ENCODE results near the gene LRRC23.
"Not testable (repeated sequence)": the region's sequence is repeated elsewhere in the genome, so short reads cannot be mapped to it uniquely, and the experiment has no call there.

LRRC23 gene

GRCh38 chr12:6872073-6873048, 32.3 kb upstream of the LRRC23 start:
- peak; percentile 62 for DNase-seq

DNA sequence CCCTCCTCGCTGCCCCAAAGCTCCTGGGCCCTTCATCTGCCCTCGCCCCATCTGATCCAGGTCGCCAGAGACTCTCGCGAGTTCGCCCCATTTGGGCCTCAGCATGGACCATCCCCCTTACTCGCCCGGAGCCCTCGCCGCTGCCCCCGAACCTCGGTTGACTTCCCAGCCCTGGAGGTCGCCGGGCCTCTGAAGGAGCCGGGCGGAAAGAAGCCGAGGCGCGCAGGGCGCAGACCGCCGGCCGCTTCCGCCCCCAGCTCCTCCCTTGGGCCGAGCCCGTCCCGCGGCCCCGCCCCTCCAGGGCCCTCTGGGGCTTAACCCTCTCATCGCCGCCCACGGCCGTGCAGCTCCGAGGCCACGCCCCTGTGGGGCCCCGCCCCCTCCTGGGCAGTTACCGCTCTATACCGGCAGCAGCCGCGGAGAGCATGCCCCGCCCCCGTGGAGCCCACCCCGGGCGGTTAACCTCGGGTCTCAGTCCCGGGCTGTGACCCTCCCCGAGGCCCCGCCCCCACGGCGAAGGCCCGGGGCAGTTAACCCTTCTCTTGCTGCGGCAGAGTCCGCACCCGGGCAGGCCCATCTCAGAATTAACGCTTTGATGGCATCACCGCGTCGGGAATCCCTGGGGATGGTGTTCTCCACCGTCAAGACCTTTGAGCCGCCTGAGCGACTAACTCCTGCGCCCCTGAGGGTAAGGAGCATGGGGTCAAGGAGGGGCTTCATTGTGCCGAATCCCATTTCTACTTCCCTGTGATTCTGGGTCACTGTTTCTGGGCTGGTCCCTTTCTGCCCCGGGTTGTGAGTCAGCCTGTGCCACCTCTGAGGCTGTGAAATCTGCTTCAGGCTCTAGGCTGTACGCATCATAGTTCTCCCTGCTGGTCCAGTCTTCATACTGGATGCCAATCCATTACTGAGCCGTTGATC, 31.3 kb upstream of the LRRC23 start, which contains the start of gene SPSB2:
Gene SPSB2 (minus strand): TSS at position 210 of the 921 bp plus-strand sequence. CDS start 402 bp downstream, outside the sequence.
- peak; percentile 86 for DNase-seq

DNA sequence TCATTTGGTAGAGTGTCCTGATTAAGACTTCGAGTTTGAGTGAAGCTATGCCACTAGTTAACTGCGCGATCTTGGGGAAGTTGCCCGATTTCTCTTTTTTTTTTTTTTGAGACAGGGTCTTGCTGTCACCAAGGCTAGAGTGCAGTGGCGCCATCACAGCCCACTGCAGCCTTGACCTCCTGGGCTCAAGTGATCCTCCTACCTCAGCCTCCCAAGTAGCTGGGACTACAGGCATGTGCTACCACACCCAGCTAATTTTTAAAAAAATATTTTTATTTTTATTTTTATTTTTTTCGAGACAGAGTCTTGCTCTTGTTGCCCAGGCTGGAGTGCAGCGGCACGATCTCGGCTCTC, 30.6 kb upstream of the LRRC23 start:
- DNase-seq, result not testable (repeated sequence)

DNA sequence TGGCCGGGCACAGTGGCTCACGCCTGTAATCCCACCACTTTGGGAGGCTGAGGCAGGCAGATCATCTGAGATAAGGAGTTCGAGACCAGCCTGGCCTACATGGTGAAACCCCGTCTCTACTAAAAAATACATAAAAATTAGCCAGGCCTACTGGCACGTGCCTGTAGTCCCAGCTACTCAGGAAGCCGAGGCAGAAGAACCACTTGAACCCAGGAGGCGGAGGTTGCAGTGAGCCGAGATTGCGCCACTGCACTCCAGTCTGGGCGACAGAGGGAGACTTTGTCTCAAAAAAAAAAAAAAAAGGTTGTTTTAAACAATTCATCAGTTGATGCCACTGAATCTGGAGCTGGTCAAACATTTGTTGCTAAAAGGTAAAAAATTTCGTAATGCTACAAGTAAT, 24.8 kb upstream of the LRRC23 start:
- DNase-seq, result not testable (repeated sequence)

GRCh38 chr12:6883252-6883651, 21.4 kb upstream of the LRRC23 start:
- no peak for DNase-seq

DNA sequence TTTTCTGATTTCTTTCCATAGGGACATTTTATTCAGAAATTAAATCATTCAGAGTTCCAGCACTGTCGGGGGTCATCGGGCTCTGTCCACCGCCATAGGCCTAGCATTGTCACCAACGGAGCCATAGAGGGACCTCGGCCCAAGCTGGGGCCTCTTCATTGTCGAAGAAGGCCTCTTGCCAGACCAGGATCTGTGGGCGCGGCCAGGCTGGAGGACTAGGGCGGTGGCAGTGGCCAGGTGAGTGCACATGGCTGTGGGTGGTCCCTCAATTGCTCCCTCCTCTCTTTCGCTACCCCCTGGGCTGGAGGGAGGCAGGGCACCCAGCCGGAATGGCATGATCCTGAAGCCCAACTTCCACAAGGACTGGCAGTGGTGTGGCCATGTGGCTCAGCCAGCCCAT, 20.9 kb upstream of the LRRC23 start:
- no peak for DNase-seq

DNA sequence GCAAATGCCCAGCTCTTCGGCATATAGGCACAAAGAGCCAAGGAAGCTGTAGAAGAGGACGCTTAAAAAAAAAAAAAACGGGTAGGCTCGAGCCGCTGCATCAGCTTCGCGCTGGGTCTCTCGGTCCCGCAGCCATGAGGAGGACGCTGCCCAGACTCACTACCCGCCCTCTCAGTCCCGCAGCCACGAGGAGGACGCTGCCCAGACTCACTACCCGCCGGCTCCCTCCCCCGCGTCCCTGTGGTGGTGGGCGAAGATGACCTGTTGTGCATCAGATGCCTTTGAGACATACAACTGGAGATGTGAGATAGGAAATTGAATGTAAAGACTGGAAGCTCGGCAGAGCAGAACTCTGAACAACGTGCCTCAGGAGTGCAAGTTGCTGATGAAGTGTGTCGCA, 20.1 kb upstream of the LRRC23 start:
- DNase-seq, result no peak

DNA sequence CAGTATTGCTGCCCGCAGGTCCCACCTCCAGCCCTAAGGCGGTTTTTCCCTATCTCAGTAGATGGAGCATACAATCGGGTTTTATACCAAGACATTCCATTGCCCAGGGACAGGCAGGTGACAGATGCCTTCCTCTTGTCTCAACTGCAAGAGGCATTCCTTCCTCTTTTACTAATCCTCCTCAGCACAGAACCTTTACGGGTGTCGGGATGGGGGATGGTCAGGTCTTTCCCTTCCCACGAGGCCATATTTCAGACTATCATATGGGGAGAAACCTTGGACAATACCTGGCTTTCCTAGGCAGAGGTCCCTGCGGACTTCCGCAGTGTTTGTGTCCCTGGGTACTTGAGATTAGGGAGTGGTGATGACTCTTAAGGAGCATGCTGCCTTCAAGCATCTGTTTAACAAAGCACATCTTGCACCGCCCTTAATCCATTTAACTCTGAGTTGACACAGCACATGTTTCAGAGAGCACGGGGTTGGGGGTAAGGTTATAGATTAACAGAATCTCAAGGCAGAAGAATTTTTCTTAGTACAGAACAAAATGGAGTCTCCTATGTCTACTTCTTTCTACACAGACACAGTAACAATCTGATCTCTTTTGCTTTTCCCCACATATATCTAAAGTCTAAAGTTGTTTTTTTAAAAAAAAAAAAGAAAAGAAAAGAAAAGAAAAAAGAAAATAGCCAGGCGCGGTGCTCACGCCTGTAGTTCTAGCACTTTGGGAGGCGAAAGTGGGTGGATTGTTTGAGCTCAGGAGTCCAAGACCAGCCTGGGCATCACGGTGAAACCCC, 18.2 kb upstream of the LRRC23 start:
- not testable (repeated sequence) for DNase-seq

DNA sequence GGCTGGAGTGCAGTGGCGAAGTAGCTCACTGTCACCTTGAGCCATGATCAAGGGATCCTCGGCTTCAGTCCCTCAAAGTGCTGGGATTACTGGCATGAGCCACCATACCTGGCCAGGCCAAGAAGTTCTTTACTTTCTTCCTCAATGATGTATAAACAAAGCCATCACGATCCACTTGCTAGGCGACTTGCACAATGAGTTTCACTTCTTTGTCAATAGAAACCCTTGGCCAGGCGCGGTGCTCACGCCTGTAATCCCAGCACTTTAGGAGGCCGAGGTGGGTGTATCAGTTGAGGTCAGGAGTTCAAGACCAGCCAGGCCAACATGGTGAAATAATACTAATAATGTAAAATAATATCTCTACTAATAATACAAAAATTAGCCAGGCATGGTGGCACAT, 17.2 kb upstream of the LRRC23 start:
- no peak for DNase-seq

GRCh38 chr12:6888360-6888759, 16.3 kb upstream of the LRRC23 start:
- no peak for DNase-seq

DNA sequence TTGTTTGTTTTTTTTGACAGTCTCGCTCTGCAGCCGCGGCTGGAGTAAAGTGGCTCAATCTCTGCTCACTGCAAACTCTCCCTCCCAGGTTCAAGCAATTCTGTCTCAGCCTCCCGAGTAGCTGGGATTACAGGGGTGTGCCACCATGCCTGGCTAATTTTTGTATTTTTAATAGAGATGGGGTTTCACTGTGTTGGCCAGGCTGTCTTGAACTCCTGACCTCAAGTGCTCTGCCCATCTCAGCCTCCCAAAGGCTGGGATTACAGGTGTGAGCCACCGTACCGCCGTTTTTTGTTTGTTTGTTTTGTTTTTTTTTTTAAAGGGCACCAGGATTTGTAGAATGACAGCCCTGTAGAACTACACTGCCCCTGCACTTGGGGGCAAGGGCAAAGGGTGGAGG, 15.8 kb upstream of the LRRC23 start:
- not testable (repeated sequence) for DNase-seq

DNA sequence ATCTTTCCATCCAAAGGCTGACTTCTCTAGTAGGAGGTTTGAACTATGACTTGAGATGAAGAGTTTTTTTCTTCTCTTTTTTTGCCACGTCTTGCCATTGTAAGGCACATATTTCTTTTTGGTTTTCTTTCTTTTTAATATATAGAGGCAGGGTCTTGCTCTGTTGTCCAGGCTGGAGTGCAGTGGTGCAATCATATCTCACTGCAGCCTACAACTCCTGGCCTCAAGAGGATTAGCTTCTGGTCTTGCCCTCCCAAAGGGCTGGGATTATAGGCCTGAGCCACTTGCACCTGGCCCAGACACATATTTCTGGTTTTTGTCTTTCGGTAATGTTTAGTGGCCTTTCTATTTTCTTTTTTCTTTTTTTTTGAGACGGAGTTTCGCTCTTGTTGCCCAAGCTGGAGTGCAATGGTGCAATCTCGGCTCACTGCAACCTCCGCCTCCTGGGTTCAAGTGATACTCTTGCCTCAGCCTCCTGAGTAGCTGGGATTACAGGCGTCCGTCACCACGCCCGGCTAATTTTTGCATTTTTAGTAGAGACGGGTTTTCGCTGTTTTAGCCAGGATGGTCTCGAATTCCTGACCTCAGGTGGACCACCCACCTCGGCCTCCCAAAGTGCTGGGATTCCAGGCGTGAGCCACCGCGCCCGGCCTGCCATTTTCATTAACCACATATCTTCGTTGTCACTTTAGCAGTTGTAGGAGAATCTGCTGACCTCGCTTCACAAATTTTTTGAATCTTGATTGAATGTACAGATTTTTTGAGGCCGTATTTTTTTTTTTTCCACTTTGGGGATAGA, 14.6 kb upstream of the LRRC23 start:
- DNase-seq, result not testable (repeated sequence)

GRCh38 chr12:6890789-6891645, 13.6 kb upstream of the LRRC23 start:
- peak; percentile 91 for DNase-seq

GRCh38 chr12:6891646-6892001, 13.0 kb upstream of the LRRC23 start:
- DNase-seq, result no peak

GRCh38 chr12:6892683-6893082, 11.9 kb upstream of the LRRC23 start:
- not testable (repeated sequence) for DNase-seq

DNA sequence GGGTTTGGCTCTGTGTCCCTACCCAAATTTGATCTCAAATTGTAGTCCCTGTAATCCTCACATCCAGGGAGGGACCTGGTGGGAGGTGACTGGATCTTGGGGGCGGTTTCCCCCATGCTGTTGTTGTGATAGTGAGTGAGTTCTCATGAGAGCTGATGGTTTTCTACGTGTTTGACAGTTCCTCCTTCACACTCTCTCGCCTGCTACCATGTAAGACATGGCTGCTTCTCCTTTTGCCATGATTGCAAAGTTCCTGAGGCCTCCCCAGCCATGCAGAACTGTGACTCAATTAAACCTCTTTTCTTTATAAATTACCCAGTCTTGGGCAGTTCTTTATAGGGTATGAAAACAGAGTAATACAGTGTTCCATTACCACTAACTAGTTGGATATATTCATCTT, 10.3 kb upstream of the LRRC23 start:
- DNase-seq, result no peak

DNA sequence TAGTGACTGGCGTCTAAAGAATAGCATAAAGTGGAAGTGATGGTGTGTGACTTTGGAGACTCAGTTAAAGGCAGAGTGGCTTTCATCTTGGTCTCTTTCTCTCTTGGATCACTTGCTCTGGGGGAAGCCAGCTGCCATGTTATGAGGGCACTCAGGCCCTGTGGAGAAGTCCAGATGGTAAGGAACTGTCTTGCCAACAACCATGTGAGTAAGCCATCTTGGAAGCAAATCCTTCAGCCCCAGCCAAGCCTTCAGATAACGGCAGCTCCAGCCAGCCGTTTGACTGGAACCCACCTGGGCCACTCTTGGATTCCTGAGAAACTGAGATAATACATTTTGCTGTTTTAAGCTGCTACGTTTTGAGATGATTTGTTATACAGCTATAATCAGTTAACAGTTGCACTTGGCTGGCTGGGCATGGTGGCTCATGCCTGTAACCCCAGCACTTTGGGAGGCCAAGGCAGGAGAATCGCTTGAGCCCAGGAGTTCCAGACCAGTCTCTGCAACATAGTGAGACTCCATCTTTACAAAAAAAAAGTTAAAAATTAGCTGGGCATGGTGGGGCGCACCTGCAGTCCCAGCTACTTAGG, 7.7 kb upstream of the LRRC23 start:
- no peak for DNase-seq

GRCh38 chr12:6899427-6899826, 5.2 kb upstream of the LRRC23 start:
- DNase-seq, result no peak

DNA sequence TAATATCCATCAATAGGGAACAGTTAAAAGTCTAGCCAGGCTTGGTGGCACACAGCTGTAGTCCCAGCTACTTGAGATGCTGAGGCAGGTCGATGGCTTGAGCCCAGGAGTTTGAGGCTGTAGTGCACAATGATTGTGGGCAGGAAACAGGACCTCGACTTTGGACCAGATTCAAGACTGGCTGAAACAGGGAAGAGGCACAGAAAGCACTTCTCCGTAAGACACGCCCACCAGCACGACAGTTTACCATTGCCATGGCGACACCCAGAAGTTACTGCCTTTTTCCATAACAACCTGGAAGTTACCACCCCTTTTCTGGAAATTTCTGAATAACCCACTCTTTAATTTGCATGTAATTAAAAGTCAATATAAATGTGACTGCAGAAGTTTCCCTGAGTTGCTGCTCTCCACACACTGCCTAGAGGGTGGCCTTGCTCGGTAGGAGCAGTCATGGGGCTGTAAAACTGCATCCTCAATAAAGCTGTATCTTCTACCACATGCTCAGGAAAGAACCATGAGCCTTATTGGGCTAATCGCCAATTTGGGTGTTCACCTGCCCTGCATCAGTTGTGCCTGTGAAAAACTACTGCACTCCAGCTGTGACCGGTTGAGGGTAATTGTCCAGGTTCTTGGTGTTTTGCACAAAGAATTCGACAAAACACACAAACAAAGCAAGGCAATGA, 4.6 kb upstream of the LRRC23 start:
- DNase-seq, result no peak

- DNase-seq, result no peak
Measured at GRCh38 chr12:6902448-6902847, 2.2 kb upstream of the LRRC23 start.
